Measurements from ENCODE around the gene ACE2. TPM values are rescaled to one million over a fixed set of nuclear protein-coding genes. Genes with fewer than 3 reads are reported as not detected.

The ACE2 gene
- polyA plus RNA-seq, 1 of the 3 experiments (the other 2 are of a cell fraction), result not detected

DNA sequence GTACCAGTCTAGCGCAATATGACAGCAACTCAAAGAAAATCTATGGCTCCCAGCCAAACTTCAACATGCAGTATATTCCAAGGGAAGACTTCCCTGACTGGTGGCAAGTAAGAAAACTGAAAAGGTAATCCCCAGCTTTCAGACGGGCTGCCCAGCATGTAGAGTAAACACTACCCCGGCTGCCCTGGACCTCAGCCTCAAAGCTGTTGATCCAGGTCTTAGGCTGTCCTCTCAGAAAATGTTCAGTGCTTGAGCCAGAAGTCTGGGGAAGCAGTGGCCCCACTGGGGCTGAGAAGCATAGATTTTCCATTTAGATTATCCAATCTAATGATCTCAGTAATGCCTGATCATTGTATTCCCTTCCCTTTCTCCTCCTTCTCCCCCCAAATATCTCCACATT is 78.3 kb downstream of the ACE2 start (continued):
- TF ChIP-seq CHD2 (IDR thresholded peaks at IDR 0.05; ENCODE audit: low read length, partially characterized antibody), result no peak
- TF ChIP-seq, protein P1, sequence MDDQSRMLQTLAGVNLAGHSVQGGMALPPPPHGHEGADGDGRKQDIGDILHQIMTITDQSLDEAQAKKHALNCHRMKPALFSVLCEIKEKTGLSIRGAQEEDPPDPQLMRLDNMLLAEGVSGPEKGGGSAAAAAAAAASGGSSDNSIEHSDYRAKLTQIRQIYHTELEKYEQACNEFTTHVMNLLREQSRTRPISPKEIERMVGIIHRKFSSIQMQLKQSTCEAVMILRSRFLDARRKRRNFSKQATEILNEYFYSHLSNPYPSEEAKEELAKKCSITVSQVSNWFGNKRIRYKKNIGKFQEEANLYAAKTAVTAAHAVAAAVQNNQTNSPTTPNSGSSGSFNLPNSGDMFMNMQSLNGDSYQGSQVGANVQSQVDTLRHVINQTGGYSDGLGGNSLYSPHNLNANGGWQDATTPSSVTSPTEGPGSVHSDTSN (IDR thresholded peaks at IDR 0.05), result no peak
- TF ChIP-seq, protein P2, sequence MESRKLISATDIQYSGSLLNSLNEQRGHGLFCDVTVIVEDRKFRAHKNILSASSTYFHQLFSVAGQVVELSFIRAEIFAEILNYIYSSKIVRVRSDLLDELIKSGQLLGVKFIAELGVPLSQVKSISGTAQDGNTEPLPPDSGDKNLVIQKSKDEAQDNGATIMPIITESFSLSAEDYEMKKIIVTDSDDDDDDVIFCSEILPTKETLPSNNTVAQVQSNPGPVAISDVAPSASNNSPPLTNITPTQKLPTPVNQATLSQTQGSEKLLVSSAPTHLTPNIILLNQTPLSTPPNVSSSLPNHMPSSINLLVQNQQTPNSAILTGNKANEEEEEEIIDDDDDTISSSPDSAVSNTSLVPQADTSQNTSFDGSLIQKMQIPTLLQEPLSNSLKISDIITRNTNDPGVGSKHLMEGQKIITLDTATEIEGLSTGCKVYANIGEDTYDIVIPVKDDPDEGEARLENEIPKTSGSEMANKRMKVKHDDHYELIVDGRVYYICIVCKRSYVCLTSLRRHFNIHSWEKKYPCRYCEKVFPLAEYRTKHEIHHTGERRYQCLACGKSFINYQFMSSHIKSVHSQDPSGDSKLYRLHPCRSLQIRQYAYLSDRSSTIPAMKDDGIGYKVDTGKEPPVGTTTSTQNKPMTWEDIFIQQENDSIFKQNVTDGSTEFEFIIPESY (IDR thresholded peaks at IDR 0.05; ENCODE audit: borderline replicate concordance, low read depth), result no peak

DNA sequence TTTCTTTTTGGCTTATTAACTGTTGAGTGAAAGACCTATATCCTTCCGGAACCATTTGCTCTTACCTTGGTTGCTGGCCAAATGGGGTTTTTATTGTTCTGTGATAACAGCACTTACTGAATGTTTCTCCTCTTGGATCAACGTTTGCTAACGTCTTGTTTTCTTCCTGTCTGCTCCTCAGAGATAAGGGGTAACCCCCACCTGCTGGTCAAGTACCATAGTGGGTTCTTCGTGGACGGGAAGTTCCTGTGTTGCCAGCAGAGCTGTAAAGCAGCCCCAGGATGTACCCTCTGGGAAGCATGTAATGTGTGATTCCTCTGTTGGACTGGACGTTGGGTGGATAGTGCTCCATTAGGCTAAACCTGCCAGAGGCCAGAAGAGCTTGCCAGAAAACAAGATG is 84.8 kb downstream of the ACE2 start:
- DNase-seq, result no peak
- ChIA-PET POLR2A (no interaction called here), CTCF (no interaction called here)
- 16% methylated on average over 6 of the region's 6 CpGs for WGBS (ENCODE audit: low lambda C conversion rate)
- H3K9me3 ChIP-seq, result no peaks in the 10 kb centered on the region
- no peaks in the 10 kb centered on the region for H3K79me2 ChIP-seq (ENCODE audit: insufficient read depth)
- no peak overlapping the region for H3K4me3 ChIP-seq (ENCODE audit: low read depth in 2 of 2, low read length in 1 of 2)
- H3K36me3 ChIP-seq (replicated peaks in 1 of 2; ENCODE audit: control insufficient read depth in 1 of 2, insufficient read depth in 2 of 2, low read length in 1 of 2), result no peaks in the 10 kb centered on the region
- H3K4me1 ChIP-seq (ENCODE audit: control insufficient read depth in 1 of 2, insufficient read depth in 2 of 2, low read depth in 1 of 2, low read length in 1 of 2), result peaks cover 0 to 2% of the 10 kb centered on the region in 2 experiments; a peak in 1 of 4 replicates
- no peak overlapping the region for H3K9ac ChIP-seq
- no peaks in the 10 kb centered on the region for H4K20me1 ChIP-seq (ENCODE audit: insufficient read depth)
- H3K27me3 ChIP-seq (ENCODE audit: insufficient read depth), result no peaks in the 10 kb centered on the region
- H3K4me2 ChIP-seq, result no peak overlapping the region
- H3K27ac ChIP-seq (ENCODE audit: low read depth in 2 of 2, low read length in 1 of 2), result no peak overlapping the region
- no peaks in the 10 kb centered on the region for H3K9me2 ChIP-seq
- no peaks in the 10 kb centered on the region for H3F3A ChIP-seq (replicated peaks; ENCODE audit: insufficient read depth)
- TF ChIP-seq, protein P1 (IDR thresholded peaks at IDR 0.05), result no peak
- TF ChIP-seq NFIC (IDR thresholded peaks at IDR 0.05; ENCODE audit: borderline replicate concordance), result no peak
- TF ChIP-seq, protein P3, sequence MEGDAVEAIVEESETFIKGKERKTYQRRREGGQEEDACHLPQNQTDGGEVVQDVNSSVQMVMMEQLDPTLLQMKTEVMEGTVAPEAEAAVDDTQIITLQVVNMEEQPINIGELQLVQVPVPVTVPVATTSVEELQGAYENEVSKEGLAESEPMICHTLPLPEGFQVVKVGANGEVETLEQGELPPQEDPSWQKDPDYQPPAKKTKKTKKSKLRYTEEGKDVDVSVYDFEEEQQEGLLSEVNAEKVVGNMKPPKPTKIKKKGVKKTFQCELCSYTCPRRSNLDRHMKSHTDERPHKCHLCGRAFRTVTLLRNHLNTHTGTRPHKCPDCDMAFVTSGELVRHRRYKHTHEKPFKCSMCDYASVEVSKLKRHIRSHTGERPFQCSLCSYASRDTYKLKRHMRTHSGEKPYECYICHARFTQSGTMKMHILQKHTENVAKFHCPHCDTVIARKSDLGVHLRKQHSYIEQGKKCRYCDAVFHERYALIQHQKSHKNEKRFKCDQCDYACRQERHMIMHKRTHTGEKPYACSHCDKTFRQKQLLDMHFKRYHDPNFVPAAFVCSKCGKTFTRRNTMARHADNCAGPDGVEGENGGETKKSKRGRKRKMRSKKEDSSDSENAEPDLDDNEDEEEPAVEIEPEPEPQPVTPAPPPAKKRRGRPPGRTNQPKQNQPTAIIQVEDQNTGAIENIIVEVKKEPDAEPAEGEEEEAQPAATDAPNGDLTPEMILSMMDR (IDR thresholded peaks at IDR 0.05), result no peak
- no peak for TF ChIP-seq FOXJ3 (CRISPR knock-in tag; IDR thresholded peaks at IDR 0.05)
- TF ChIP-seq EZH2phosphoT487 (IDR thresholded peaks at IDR 0.05; ENCODE audit: borderline replicate concordance, low read depth), result no peak
- H2AFZ ChIP-seq (ENCODE audit: low read depth), result no peak overlapping the region

DNA sequence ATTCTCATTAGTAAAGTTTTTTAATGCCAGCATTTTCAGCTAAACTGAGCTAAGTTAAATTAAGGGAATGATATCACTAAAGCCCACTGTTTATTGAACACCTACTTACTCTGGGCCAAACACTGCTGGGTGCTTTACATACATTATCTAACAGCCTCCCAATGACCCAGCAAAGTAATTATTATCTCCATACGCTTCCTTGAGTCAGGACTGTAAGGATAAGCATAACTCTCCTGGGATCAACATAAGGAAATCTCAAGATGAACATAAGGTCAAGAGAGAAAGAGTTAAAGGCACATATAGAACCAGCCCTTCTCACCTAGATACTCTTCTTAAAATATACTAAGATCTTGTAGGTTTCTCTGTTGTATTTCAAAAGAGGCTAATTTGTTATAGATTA is 86.5 kb downstream of the ACE2 start:
- no peaks in the 10 kb centered on the region for H3K9me2 ChIP-seq
- no peaks in the 10 kb centered on the region for H3K36me3 ChIP-seq (replicated peaks in 1 of 2; ENCODE audit: control insufficient read depth in 1 of 2, insufficient read depth in 2 of 2, low read length in 1 of 2)
- H3K4me2 ChIP-seq, result no peak overlapping the region
- no peaks in the 10 kb centered on the region for H4K20me1 ChIP-seq (ENCODE audit: insufficient read depth)
- no peaks in the 10 kb centered on the region for H3F3A ChIP-seq (replicated peaks; ENCODE audit: insufficient read depth)
- no peak overlapping the region for H2AFZ ChIP-seq (ENCODE audit: low read depth)
- 14% methylated on average over 1 of the region's 1 CpG for WGBS (ENCODE audit: low lambda C conversion rate)
- H3K27ac ChIP-seq (ENCODE audit: low read depth in 2 of 2, low read length in 1 of 2), result no peak overlapping the region
- H3K79me2 ChIP-seq (ENCODE audit: insufficient read depth), result no peaks in the 10 kb centered on the region
- H3K4me1 ChIP-seq (ENCODE audit: control insufficient read depth in 1 of 2, insufficient read depth in 2 of 2, low read depth in 1 of 2, low read length in 1 of 2), result peaks cover 0 to 2% of the 10 kb centered on the region in 2 experiments; a peak in 1 of 4 replicates
- ChIA-PET CTCF (interaction anchor here (1.3 kb wide), 1 partner anchor 12 kb away, joined by 3 read pairs; no protein-coding TSS in a partner anchor), POLR2A (no interaction called here)
- H3K27me3 ChIP-seq (ENCODE audit: insufficient read depth), result no peaks in the 10 kb centered on the region
- H3K4me3 ChIP-seq (ENCODE audit: low read depth in 2 of 2, low read length in 1 of 2), result no peak overlapping the region
- DNase-seq, result no peak
- H3K9ac ChIP-seq, result no peak overlapping the region
- no peaks in the 10 kb centered on the region for H3K9me3 ChIP-seq
- no peak for TF ChIP-seq CHD2 (IDR thresholded peaks at IDR 0.05; ENCODE audit: low read length, partially characterized antibody)
- TF ChIP-seq EZH2phosphoT487 (IDR thresholded peaks at IDR 0.05; ENCODE audit: borderline replicate concordance, low read depth), result no peak
- TF ChIP-seq GABPA (IDR thresholded peaks at IDR 0.05; ENCODE audit: low read depth), result no peak
- no peak for TF ChIP-seq POLR2AphosphoS5 (IDR thresholded peaks at IDR 0.05; ENCODE audit: low read depth, low read length)
- TF ChIP-seq, protein P4, sequence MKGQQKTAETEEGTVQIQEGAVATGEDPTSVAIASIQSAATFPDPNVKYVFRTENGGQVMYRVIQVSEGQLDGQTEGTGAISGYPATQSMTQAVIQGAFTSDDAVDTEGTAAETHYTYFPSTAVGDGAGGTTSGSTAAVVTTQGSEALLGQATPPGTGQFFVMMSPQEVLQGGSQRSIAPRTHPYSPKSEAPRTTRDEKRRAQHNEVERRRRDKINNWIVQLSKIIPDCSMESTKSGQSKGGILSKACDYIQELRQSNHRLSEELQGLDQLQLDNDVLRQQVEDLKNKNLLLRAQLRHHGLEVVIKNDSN (IDR thresholded peaks at IDR 0.05; ENCODE audit: borderline replicate concordance, low read depth), result no peak
- no peak for TF ChIP-seq RCOR1 (IDR thresholded peaks at IDR 0.05; ENCODE audit: low read length)
- no peak for TF ChIP-seq FOXM1 (IDR thresholded peaks at IDR 0.05; ENCODE audit: low read depth)
- TF ChIP-seq, protein P5, sequence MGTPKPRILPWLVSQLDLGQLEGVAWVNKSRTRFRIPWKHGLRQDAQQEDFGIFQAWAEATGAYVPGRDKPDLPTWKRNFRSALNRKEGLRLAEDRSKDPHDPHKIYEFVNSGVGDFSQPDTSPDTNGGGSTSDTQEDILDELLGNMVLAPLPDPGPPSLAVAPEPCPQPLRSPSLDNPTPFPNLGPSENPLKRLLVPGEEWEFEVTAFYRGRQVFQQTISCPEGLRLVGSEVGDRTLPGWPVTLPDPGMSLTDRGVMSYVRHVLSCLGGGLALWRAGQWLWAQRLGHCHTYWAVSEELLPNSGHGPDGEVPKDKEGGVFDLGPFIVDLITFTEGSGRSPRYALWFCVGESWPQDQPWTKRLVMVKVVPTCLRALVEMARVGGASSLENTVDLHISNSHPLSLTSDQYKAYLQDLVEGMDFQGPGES (IDR thresholded peaks at IDR 0.05; ENCODE audit: low read depth, low read length), result no peak
- no peak for TF ChIP-seq YY1 (IDR thresholded peaks at IDR 0.05; ENCODE audit: low read depth)

Data from SK-N-SH (cell line).